GM19035 (cell line): ENCODE measurements around the gene CYB5R3.
A peak's percentile ranks its signal among the peaks of the same experiment; 100 is the strongest.

Experiments used
- ATAC-seq: cut with Tn5 transposase; IDR thresholded peaks from one replicate; pipeline ENCODE4 v1.9.1; 2021; ENCODE audit not compliant: unreplicated experiment

CYB5R3 gene

DNA sequence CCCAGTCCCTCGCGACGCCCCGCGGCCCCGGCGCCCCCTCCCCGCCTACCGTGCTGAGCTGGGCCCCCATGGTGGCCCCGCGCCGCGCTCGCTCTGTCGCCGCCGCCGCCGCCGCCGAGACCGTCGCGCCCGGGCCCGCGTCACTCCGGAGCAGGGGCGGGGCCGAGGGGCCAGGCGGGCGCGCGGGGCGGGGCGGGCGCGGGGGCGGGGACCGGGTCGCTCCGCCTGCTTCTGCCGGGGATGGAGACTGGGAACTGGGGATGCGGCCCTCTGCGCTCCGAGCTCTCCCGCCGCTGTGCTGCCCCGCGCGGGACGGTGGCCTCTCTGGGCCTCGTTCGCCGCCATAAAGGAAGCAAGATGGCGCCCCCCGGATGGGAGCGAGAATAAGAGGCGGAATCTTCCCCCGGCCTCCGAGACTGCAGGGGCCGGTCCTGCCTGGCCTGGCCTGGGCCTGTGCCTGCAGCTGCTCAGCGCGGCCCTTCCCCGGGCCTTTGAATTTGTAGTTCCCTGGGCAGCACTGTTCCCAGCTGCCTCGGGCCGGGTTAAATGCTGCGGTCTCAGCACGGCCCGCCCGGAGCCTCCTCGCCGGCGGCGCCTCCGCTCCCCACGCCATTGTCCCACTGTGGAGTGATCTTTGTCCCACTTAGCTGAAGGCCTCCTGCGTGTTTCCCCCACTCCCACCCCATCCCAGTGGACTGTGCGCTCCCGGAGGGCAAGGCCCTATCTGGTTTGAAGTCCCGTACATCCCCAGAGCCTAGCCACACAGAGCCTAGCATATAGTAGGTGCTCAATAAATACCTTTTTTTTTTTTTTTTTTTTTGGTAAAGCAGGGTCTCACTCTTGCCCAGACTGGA lies at the start of gene CYB5R3:
CYB5R3 (minus strand) TSS at position 147 of the 854 bp plus-strand sequence; CDS start at position 70, 77 bp downstream.
- ATAC-seq = peak; percentile 64

DNA sequence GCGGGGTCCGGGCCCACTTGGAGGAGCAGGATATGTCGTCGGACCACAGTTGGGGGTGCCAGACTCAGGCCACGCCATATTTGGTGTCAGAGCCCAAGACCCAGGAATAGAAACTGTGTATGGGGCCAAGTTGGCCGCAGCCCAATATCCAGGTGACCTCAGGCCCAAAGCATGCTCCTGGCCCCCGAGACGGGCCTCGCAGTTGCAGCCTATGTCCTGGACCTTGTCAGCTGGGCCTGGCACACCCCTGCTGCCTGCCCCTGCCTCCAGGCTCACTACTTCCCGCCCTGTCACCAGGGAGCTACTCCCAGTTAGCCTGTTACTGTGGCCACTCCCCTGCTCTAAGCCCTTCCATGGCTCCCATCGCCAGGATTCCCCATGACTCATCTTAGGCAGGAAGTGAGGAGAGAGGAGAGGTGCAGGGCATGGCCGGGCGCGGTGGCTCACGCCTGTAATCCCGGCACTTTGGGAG lies 48.4 kb upstream of the CYB5R3 start:
- ATAC-seq = no peak

DNA sequence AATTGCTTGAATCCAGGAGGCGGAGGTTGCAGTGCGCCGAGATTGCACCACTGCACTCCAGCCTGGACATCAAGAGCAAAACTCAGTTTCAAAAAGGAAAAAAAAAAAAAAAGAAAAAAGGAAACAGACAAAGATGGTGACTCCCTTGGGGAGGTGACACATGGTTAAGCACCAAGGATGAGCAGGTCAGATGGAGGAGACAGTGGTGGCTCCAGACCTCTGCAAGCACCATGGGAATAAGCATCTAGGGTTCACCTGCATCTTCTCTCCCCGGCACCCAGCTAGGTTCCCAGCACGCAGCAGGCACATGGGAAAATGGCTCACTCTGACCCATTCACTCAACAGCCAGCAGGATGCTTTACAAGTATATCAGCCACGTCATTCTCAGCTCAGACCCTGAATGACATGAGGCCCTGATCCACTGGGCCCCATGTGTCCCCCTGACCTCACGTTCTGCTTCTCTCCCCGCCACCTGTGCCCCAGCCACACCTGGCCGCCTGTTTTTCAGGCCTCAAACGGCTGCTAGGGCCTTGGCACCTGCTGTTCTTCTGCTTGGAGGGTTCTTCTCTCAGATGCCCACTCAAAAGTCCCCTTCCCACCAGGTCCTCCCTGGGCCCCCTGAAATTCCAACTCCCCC lies 47.3 kb upstream of the CYB5R3 start:
- ATAC-seq = no peak

DNA sequence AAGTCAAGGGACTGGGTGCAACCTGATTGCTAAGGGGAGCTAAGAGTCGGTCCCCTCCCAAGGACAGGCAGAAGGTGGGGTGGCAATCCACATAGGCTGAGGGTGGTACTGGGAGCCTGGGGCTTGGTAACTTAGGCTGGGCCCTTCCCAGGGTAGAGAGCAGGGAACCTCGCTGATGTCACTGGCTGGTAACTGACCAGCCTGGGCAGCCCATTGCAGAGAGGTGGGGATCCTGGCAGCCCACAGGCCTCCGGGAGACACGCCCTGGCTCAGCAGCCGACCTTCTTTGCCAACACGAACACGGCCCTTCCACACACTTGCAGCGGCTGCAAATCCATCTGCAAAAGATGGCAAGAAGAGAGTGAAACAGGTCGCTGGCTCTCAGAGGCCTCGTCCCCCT lies 46.1 kb upstream of the CYB5R3 start:
- ATAC-seq = no peak

DNA sequence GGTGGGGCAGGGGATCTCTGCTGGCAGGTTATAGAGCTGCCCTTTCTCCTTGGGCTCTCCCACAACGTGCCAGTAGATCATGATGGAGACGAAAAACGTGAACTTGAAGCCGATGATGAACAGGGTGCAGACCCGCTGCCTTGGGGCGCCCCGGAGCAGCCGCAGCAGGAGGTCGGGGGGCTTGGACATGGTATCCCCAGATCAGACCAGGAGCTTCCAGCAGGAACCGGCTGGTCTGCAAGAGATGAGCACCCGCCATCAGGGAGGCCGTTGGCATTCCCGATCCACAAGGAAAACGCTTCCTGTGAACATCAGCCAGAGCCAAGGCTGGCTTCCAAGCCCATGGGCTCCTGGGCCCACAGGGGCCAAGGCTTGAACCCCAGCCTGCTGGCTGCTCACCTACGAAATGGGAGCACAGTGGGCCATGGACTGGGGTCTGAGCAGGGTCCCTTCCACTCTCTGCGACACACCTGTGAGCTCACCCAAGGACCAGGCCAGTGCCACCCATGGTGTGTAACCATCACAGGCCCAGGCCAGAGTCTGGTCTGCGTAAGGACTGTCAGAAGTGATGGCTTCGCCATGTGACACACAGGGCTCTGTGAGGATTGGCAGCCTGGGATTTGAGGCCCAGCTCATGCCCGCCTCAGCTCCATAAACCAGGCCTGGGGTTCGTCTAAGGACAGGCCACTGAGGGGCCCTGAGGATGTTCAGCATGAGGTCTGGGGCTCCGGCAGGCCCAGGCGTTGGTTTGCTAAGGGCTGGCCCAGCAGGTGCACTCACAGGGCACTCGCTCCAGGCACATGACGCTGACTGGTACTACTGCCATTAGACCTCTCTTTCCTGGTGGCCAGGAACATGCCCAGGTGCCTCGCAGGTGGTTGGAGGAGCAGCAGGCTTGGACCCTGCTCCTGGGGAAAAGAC lies 44.8 kb upstream of the CYB5R3 start:
- ATAC-seq = no peak

DNA sequence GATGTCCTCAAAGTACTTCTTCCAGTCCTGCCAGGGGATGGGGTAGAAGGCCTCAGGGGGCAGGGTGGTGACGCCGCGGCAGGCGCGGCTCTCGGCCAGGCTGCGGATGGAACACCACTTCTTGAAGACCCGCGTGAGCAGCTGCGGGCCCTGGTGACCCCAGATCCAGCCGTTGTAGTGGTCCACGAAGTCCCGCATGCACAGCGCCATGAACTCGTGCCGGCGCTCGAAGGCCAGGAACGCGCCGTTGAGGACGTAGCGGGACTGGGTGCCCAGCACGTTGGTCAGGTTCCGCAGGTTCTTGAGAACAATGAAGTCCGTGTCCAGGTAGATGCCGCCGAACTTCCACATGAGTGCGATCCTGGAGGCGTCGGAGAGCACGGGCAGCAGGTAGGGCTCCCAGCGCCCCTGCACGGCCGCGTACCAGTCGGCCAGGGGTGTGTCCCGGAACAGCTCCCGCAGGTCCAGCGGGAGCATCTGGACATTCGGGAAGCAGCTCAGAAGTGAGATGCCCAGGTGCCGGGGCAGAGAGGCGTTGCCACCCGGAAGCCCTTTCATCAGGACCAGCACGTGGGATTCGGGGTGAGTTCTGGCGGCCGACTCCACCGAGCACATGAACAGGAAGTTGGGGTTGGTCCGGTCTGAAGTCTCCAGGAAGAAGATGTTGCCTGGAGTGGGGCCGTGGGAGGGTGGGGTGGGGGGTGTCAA lies 44.0 kb upstream of the CYB5R3 start:
- no peak for ATAC-seq

DNA sequence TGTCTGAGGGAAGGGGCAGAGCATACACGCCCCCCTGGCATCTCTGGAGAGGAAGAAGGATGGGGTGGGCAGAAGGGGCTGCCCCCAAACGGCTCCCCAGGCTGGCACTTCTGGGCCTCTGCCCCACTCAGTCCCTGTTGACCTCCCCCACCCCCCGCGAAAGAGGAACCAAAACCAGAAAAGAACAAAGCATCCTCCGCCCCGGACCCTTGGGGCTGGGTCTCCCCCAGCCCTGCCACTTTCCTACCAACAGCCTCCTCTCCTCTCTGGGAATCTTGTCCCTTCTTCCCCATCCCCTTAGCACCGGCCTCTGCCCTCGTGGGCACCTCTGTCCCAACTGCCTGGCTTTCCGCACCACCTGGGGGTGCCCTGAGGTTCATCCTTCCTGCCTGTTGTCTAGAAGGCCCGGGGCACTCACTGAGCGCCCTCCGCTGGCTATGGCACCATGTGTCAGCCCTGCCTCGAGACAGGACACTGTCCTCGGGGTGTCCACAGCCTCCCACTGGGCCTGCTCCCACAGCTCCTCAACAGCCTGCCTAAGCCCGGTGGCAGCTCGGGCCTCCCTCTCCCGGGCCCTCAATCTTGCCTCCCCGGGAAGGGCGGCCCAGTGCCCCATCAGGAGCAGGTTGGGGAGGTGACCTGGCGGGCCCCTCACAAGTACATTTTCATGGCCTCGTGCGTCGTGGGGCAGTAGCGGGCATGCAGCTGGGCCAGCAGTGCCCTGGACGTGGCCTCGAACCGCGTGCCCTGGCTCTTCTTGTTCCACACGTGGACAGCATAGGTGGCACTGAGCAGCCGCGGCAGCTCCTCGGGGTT lies 43.3 kb upstream of the CYB5R3 start:
- ATAC-seq = no peak

DNA sequence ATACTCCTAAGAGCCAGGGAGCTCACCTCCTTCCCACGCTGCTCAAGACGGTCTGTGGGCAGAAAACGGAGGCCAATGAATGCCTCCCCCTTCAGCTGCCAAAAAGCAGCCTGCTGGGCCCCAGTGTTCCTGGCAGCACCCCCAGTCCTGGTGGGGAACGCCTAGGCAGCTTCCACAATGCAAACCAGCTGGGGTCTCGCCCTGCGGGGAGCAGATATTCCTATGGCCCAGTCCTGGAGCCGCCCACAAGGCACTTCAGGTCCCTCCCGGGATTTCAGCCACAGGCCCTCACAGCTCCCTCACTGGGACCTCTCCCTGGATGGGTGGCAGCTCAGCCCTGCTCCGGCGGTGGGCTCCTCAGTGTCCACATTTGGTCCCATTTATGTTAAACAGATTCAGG lies 42.2 kb upstream of the CYB5R3 start:
- ATAC-seq = no peak

DNA sequence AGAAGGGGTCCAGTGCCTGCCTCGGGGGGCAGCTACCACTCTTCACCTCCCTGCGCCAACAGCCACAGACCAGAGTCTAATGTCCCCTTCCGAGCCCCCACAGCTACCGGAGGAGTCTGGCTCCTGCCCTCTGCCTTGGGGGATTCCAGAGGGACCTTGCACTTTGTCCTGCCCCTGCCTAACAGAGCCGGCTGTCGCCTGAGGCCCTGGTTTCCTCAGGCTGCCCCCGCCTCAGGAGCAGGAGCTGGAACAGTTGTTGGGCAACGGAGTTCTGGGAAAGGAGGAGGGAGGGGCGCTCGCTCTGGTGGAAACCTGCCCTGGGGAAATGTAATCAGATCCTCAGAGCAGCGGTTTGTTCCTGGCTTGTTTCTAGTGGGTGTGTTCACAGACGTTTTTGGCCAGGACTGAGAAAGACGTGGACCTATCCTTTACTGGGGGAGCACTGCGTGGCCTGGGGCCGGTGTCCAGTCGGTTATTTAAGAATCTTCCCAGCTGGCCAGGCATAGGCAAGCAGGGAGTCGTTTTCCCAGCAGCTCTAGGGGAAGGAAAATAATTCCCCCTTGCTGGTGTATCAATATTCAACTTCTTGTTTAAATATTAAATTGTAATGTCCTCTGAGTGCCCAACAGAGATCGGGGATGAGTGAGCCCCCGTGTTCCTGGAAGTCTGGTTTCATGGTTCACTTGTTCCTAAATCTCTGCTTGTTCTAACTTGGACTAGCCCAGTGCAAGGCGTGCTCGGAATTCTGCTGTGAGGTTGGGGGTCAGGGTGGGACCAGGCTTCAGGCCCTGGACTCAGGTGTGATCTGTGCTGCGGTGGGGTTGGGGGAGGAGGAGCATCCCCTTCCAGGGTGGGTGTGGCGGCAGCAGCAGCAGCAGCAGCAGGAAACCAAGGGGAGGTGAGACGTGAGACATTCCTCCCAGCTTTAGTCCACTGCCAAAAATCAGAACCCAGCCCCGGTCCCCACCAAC lies 39.3 kb upstream of the CYB5R3 start:
- ATAC-seq = no peak

DNA sequence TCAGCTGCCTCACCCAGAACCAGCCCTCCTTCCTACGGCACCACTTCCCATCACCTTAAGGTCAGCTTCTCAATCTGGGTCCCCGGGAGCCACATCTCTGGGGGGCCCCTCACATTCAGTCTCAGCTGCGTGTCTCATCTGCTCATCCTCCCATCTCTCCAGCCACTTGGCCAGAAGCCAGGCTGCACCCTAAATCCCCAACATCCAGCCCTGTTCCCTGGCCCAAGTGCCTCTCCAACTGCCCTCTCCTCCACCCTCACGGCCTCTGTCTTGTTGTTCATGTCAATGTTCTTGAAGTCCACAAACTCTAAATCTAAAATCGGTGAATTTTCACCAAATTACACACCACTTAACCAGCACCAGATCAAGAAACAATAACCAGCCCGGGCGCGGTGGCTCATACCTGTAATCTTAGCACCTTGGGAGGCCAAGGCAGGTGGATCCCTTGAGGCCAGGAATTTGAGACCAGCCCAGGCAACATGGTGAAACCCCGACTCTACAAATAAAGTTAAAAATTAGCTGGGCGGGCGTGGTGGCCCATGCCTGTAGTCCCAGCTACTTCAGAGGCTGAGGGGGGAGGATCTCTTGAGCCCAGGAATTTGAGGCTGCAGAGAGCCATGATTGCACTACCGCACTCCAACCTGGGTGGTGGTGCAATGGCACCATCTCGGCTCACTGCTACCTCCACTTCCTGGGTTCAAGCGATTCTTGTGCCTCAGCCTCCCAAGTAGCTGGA lies 37.7 kb upstream of the CYB5R3 start:
- ATAC-seq = no peak

DNA sequence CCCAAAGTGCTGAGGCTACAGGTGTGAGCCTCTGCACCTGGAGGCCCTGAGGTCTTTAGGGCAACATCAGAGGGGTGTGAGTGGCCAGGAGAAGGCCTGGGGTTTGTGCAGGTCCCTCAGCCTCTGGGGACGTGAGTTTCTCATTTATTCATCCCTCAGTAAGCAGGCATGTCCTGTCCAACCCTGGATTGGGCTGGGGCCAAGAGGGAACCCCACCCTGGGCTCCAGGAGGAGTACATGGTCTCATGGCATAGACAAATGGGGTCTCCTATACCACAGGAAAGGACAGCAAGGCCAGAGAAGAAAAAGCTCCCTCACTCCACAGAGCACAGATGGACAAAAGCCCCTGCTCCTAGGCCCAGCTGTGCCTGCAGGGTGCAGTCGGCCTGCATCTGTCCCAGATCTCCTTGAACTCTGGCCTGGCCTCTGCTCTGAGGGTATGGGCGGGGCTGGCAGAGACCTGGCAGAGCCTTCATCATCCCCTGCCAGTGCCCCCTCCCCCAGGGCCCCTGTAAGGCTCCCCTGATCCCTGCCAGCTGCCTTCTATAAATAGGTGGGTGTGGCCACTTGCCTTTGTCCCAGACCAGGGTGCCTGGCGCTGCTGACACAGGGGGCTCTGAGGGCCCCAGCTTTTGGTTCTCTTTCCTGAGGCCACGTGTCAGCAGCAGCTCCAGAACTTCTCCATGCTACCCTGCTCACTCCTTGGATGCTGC lies 36.9 kb upstream of the CYB5R3 start:
- ATAC-seq = no peak

DNA sequence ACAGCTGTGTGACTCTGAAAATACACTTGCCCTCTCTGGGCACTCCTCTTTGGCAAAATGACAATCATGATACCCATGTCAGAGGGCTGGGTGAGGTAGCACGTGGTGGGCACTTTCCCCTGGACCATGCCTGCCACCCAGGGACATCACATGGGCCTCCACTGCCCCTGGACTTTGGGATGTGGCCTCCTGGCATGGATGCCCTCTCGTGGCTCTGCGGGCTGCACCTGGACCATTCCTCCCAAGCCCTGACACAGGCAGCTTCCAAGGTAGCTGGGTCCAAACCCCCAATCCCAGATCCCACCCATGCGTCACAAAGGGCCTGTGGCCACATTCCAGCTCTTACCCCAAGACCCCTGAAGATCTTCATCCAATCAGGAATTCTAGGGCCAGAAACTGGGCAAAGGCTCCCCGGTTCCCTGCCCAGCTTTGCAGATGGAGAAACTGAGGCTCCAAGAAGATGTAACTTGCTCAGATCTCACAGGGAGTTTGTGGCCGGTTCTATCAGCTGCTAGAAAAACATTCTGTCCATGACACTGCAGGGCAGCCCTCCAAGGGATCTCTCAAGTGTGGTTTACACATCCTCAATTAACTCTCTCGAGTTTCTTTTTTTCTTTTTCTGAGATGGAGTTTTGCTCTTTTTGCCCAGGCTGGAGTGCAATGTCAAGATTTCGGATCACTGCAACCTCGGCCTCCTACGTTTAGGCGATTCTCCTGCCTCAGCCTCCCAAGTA lies 35.4 kb upstream of the CYB5R3 start:
- ATAC-seq = no peak

DNA sequence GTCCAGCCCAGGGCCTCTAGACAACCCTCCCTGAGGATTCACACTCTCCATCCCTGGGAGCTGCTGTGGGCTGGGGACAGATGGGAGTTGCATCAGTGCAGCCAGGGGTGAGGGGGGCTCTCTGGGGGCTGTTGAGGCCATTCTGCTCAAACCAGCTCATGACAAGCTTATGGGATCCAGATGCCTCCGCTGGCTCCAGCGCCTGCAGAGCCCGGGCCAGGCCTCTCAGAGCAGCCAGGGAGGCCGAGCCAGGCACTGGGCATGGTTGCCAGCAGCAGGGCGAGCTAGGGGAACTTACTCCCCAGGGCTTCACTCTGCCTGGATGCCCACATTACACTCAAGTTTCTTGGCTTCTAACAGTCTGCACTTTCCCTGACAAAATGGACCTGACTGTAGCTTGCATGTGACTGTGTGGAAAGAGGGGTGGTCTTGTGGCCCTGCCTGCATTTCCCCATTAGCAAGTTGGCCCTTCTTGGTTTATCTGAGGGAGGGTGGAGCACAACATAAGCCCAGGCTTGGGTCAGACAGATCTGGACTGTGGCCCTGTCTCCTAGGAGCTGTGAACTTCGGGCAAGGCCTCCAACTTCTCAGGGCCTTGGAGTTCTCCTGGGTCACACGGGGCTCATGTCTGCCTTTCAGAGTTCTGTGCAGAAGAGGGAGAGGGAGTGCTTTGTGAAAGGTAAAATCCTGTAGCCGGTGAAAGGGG lies 34.5 kb upstream of the CYB5R3 start:
- no peak for ATAC-seq

DNA sequence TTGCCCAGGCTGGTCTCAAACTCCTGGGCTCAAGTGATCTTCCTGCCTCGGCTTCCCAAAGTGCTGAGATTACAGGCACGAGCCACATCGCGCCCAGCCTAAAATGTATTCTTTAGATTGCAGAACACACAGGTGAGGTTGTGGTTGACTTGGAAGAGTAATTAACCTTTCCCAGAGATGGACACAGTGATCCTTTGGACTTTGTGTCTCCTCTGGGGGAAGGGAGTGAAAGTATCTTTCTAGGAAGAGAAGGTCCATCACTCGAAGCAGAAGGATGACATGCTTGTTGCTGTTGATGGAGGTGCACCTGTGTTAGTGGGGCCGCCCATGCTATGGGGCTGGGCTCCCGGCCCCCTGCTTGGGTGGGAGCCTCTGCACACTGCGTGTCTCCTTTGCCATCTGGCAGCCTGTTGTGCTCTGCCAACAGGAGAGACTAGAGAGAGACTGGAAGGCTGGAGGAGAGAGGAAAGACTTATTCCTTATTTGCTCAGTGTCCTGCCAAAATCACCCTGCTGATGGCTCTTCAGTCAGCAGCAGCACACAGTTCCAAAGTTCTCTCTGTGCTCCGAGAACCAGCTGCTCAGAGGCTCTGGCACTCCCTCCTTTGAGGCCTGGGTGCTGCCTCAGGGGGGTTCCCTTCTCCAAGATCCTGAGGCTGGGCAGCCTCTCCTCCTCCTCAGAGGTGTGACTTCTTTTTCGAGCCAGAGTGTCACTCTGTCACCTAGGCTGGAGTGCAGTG lies 33.1 kb upstream of the CYB5R3 start:
- no peak for ATAC-seq

DNA sequence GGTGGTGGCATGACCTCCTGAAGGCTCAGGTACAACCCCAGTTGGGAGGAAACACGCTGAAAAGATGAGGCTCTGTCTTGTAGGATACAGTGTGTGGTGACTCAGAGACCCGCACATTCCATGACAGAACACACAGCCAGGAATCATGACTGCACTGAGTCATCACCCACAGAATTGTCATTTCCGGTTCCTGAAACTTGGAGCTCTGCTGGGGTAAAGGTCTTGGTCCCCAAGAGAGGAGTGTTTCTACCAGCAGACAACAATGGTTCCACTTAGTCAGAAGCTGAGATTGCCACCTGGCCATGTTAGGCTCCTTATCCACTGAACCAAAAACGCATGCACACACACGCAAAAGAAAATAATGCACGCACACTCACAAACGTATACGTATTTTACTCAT lies 31.5 kb upstream of the CYB5R3 start:
- no peak for ATAC-seq
